GM18861 (cell line): ENCODE results near the gene C6orf132.
"Not testable (repeated sequence)": the region's sequence is repeated elsewhere in the genome, so short reads cannot be mapped to it uniquely, and the experiment has no call there.

Experiments
- ATAC-seq: cut with Tn5 transposase; IDR thresholded peaks from one replicate; pipeline ENCODE4 v1.9.1; 2021; ENCODE audit not compliant: unreplicated experiment

Gene C6orf132

GRCh38 chr6:42142118-42142835 is at the start of gene C6orf132:
TSS of gene C6orf132 (minus strand) at chr6:42142620. CDS start at chr6:42142444, 176 bp downstream.
- ATAC-seq = no peak

DNA sequence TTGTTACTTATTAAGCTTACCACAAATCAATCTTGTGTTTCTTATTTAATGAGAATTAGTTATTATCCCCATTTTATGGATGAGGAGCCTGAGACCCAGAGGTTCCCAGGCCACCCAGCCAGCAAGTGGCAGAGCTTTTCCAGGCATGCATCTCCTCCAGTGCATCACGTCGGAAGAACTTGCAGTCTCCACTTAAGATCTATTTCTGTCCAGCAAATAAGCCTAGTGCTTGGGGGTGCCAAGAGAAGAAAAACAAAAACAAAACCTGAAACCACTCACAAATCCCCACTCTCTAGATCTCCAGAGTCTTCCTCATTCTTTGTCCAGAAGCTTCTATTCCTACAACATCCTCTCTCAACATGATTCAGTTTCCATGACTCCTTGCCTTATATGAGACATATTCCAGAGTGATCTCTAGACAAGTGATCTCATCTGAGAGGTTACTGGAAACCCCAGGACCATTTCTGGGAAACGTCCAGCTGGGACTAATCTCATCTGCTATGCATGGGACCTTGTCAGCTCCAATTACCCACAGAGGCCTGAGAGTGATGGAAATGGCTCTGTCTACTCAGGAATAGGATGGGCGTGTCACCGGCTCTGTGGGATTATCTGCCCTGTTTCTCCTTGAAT is 48.2 kb upstream of the C6orf132 start:
- no peak for ATAC-seq

DNA sequence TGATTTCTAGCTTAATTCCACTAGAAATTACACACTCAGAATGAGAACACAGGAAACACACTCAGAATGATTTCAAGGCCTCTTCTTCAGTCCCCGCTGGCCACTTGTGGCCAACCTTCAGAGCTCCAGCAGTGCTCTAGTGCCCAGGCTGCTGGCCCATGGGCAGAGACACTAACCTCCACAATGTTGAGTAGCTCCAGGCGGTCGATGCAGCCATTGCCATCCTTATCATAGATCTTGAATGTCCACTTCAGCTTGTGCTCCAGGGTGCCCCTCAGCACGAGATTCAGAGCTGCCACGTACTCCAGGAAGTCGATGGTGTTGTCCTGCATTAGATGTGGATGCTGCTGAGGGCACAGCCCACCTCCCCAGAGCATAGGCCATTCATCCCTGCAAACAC is 46.0 kb upstream of the C6orf132 start:
- no peak for ATAC-seq

GRCh38 chr6:42185597-42185996 is 43.2 kb upstream of the C6orf132 start:
- ATAC-seq = no peak

DNA sequence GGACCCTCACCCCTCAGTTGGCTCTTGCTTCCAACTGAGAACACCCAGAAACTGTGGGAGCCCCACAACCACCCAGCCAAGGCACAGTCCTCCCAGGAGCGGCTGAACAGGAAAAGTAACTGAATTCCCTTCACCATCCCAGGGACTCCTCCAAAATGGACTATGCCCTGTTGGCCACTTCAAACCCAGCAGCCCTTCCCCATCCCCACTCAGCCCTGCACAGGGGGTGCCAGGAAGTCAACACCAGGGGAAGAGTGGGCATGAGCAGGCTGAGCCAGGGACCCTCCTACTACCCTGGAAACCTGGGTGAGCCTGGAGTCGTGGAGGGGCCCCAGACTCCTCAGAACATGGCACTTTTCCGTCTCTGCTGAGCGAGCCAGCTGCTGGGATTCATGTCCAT is 42.1 kb upstream of the C6orf132 start:
- no peak for ATAC-seq

GRCh38 chr6:42182101-42182500 is 39.7 kb upstream of the C6orf132 start:
- ATAC-seq = no peak

DNA sequence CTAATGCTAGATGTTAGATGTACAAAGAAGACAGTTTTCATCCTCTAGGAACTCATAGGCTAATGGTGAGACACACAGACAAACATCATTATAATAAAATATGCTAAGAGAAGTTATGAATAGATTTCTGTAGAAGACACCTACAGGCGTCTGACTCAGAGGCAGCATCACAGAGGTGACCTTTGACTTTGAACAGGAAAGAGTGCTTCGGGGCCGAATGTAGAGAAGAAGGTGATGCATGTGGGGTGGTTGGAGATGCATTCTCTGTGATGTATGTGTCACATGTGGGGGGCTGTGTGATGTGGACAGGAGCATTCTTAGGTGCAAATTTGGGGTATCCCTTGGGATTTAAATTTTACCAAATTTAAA is 37.5 kb upstream of the C6orf132 start:
- ATAC-seq = no peak

DNA sequence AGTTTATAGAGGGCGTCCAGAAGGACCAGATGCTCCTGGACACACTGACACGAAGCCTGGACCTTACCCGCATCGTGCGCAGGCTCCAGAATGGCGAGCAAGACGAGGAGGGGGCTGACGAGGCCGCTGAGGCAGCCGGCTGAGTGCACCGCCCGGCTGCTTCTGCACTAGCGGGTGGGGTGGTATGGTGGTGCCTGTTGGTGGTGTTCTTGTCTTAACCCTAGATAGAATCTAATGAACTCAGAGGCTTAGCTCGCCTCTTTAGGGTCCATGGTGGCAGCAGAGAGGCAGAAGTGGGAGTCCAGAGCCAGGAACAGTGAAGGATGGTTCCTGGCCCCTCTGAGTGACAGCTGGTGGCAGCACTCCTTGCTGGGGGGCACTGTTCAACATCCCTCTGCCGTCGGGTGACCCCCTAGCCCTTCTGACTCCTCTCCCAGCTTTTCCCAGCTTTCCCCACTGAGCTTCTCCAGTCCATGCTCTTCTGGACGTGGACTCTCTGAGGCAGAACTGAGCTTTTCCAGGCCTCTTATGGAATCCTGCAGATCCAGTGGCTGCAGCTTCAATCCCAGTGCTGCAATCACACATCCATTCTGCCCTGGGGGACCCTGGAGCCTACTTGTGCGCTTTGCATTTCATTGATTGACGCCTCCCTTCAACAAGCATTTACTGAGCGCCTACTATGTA is 37.0 kb upstream of the C6orf132 start:
- no peak for ATAC-seq

DNA sequence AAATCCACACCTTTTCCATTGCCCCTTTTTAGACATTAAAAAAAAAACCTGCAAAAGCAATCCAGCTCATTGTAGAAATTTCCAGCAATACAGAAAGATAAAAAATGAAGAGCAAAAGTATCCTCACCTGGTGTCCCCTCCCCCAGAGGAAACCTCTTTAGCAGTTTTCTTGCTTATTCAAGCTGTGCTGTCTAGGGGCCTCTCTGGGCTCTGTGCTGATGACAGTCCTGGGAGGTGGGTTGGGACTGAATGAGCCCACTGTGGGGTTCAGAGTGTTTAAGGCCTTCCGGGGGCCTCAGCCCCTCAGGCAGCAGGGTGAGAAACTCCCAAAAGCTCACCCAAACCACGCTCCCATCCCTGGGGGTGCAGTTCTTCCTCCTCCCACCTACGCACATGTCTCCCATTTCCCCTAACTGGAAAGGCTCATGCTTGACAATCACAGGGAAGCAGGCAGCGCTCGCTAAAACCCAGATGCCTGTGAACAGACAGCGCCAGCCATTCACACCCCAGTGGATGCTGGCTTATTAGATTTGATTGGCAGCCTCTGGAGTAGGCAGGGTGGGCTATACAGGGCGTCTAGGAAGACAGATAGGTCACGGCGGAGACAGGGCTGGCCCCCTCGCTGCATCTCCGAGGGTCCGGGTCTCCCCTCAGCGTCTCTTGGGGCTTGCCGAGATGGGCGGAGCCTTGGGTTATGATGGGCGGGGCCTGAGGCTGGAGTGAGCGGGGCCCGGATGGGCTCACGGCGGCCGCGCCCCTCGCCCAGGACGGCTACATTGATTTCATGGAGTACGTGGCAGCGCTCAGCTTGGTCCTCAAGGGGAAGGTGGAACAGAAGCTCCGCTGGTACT is 35.3 kb upstream of the C6orf132 start:
- no peak for ATAC-seq

DNA sequence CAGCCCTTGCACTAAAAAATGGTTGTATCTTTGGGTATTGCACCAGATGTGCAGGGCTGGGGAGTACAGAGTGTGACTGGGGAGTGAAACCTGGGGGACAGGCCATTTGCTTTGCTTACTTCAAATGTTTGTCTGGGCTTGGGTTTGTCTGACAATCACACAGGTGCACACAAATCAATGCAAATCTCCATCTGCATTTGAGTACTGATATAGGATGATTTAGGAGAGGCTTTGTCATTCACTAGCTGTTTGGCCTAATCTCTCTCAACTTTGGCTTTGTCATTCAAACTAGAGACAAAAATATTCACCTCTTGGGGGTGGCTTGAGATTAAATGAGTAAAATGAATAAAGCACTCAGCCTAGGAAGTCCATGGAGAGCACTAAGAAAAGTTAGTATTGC is 34.6 kb upstream of the C6orf132 start:
- ATAC-seq = no peak

GRCh38 chr6:42175860-42176259 is 33.4 kb upstream of the C6orf132 start:
- ATAC-seq = no peak

GRCh38 chr6:42173101-42173500 is 30.7 kb upstream of the C6orf132 start, which contains the start of gene GUCA1A:
TSS of gene GUCA1A (plus strand) at chr6:42173364. CDS start at chr6:42173614, 250 bp downstream.
- ATAC-seq = no peak

GRCh38 chr6:42171813-42172581 is 29.6 kb upstream of the C6orf132 start:
- no peak for ATAC-seq

- ATAC-seq = not testable (repeated sequence)
These were observed 27.4 kb upstream of the C6orf132 start for GRCh38 chr6:42169780-42170179.

GRCh38 chr6:42168650-42169049 is 26.2 kb upstream of the C6orf132 start:
- ATAC-seq = no peak

- no peak for ATAC-seq
These were observed 24.2 kb upstream of the C6orf132 start for GRCh38 chr6:42166444-42167141.

- no peak for ATAC-seq
These were observed 22.6 kb upstream of the C6orf132 start for GRCh38 chr6:42165016-42165415.

DNA sequence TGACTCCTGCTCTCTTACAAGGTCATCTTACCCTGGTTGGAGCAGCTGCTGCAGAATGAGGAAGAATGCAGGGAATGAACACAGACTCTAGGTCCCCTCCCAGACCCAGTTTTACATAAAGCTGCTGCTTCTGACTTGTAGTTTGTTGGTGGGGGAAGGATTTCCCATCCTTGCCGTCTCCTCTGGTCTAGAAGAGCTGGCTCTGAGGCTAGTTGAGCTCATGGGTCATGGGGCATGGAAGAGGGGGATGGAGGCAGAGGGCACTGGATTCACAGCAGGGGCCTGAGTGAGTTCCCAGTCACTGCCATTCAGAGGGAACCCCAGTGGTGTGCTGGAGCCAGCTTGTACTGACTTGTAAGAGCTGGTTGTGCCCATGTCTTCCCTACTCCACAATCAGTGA is 21.6 kb upstream of the C6orf132 start:
- ATAC-seq = no peak

- ATAC-seq = no peak
These were observed 20.4 kb upstream of the C6orf132 start for GRCh38 chr6:42162812-42163211.

- no peak for ATAC-seq
These were observed 20.0 kb upstream of the C6orf132 start for GRCh38 chr6:42162384-42162783.
